Mesenchymal stem cell (in vitro differentiated cells and primary cell): ENCODE results near the gene FRAS1.

ENCODE experiments used
- DNase-seq: peaks from one replicate; pipeline ENCODE4 v3.0.0-alpha.2; 2013
- H2AFZ ChIP-seq: one replicate; pipeline ENCODE4 v1.6.1; 2013; ENCODE audit warnings: low read depth, mild to moderate bottlenecking, control low read depth, inconsistent platforms, low read length, moderate library complexity
- H2AK5ac ChIP-seq: 2 replicates; pipeline ENCODE4 v1.6.1; 2013; ENCODE audit warnings: low read length, moderate library complexity, mild to moderate bottlenecking, inconsistent platforms; ENCODE audit not compliant: severe bottlenecking
- H2BK120ac ChIP-seq: one replicate; pipeline ENCODE4 v1.6.1; 2013; ENCODE audit warnings: low read depth, mild to moderate bottlenecking, inconsistent platforms, low read length, moderate library complexity
- H2BK12ac ChIP-seq, 2 experiments: one replicate each; pipeline ENCODE4 v1.6.1; 2013; ENCODE audit warnings: inconsistent platforms in 2 of 2, low read length in 2 of 2, mild to moderate bottlenecking in 2 of 2, moderate library complexity in 2 of 2, control low read depth in 1 of 2
- H2BK15ac ChIP-seq: one replicate; pipeline ENCODE4 v1.6.1; 2013; ENCODE audit warnings: mild to moderate bottlenecking, low read depth, inconsistent platforms; ENCODE audit not compliant: poor library complexity, severe bottlenecking
- H2BK5ac ChIP-seq: 2 replicates; pipeline ENCODE4 v1.6.1; 2013; ENCODE audit warnings: low read depth, mild to moderate bottlenecking, low read length, control low read depth, inconsistent platforms; ENCODE audit not compliant: poor library complexity, severe bottlenecking
- H3K14ac ChIP-seq, 2 experiments: one replicate each; pipeline ENCODE4 v1.6.1; 2013; ENCODE audit warnings: inconsistent platforms in 2 of 2, low read length in 2 of 2, control low read depth in 1 of 2, mild to moderate bottlenecking in 1 of 2, moderate library complexity in 1 of 2
- H3K18ac ChIP-seq, 2 experiments: one replicate each; pipeline ENCODE4 v1.6.1; 2013; ENCODE audit warnings: inconsistent platforms in 2 of 2, low read length in 2 of 2, control low read depth in 1 of 2, low read depth in 1 of 2, mild to moderate bottlenecking in 1 of 2
- H3K23ac ChIP-seq, 2 experiments: one replicate each; pipeline ENCODE4 v1.6.1; 2013; ENCODE audit warnings: inconsistent platforms in 2 of 2, low read length in 2 of 2, mild to moderate bottlenecking in 2 of 2, moderate library complexity in 2 of 2, control low read depth in 1 of 2
- H3K27ac ChIP-seq: 2 replicates; pipeline ENCODE4 v1.5.1; 2013; ENCODE audit warnings: mild to moderate bottlenecking, moderate library complexity, low read length, control low read depth, inconsistent platforms; ENCODE audit not compliant: poor library complexity, severe bottlenecking
- H3K27me3 ChIP-seq, 2 experiments: 2 replicates each; pipeline versions ENCODE4 v1.6.1 to v1.7.0; 2013; ENCODE audit warnings: low read length in 2 of 2, mild to moderate bottlenecking in 2 of 2, moderate library complexity in 2 of 2, control low read depth in 1 of 2, inconsistent platforms in 1 of 2; ENCODE audit not compliant: control insufficient read depth in 1 of 2, insufficient read depth in 1 of 2
- H3K36me3 ChIP-seq, 2 experiments: 2 replicates each; pipeline versions ENCODE4 v1.6.1 to v1.7.0; 2013; ENCODE audit warnings: low read length in 2 of 2, control low read depth in 1 of 2, inconsistent platforms in 1 of 2, low read depth in 1 of 2, mild to moderate bottlenecking in 1 of 2; ENCODE audit not compliant: insufficient read depth in 2 of 2, control insufficient read depth in 1 of 2
- H3K4ac ChIP-seq, 2 experiments: one replicate each; pipeline ENCODE4 v1.6.1; 2013; ENCODE audit warnings: inconsistent platforms in 2 of 2, low read length in 2 of 2, mild to moderate bottlenecking in 2 of 2, moderate library complexity in 2 of 2, control low read depth in 1 of 2, low read depth in 1 of 2
- H3K4me1 ChIP-seq: 2 replicates; pipeline ENCODE4 v1.6.1; 2013; ENCODE audit warnings: low read depth, low read length, control low read depth; ENCODE audit not compliant: control insufficient read depth, insufficient read depth
- H3K4me2 ChIP-seq: 2 replicates; pipeline ENCODE4 v1.6.1; 2013; ENCODE audit warnings: low read length, mild to moderate bottlenecking, inconsistent platforms; ENCODE audit not compliant: poor library complexity, severe bottlenecking
- H3K4me3 ChIP-seq, 2 experiments: 2 replicates each; pipeline versions ENCODE4 v1.5.1 to v1.7.0; 2013; ENCODE audit warnings: low read length in 2 of 2, mild to moderate bottlenecking in 2 of 2, control low read depth in 1 of 2, low read depth in 1 of 2; ENCODE audit not compliant: insufficient read depth in 1 of 2
- H3K79me1 ChIP-seq: replicated peaks from 2 replicates; pipeline ENCODE4 v1.6.1; 2013; ENCODE audit warnings: mild to moderate bottlenecking, control low read depth, low read length, inconsistent platforms; ENCODE audit not compliant: poor library complexity, severe bottlenecking
- H3K9ac ChIP-seq: 2 replicates; pipeline ENCODE4 v1.7.0; 2013; ENCODE audit warnings: mild to moderate bottlenecking, low read length, moderate library complexity
- H3K9me3 ChIP-seq: 2 replicates; pipeline ENCODE4 v1.7.0; 2013; ENCODE audit warnings: mild to moderate bottlenecking, low read length; ENCODE audit not compliant: control insufficient read depth
- H4K8ac ChIP-seq: one replicate; pipeline ENCODE4 v1.6.1; 2013; ENCODE audit warnings: inconsistent platforms, mild to moderate bottlenecking, low read length, moderate library complexity
- H4K91ac ChIP-seq: one replicate; pipeline ENCODE4 v1.6.1; 2013; ENCODE audit warnings: mild to moderate bottlenecking, low read length, inconsistent platforms
- WGBS: methylation state at CpG from one replicate; pipeline ENCODE4 v1.1.7; 2013; ENCODE audit warnings: mixed read lengths; 5-methylcytosine and 5-hydroxymethylcytosine counted together

Gene FRAS1

DNA sequence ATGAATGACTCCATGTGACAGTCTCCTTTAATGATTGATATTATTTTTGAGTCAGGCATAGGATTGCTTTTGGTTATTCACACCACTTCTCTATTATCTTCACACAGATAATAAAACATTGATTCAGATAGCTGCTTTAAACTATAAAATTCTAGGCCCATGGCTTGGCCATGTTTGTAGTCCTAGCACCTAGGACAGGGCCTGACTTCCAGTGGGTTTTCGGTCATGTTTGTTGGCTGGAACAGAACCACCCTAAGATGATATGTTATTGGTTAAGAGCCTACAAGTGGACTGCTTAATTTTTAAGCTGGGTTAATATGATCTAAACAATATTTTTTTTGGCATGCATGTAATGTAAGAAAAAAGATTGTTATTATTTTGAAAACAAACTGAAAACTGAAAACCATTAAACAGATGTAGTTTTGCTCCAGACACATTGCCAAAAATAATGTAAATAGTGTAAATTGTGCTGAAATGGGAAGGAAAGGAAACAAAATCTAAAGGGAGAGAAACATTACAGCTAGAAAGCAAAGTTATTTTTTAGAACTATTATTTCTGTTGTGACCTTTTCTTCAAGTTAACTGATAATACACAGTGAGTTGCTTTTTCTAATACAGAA lies 98.0 kb downstream of the FRAS1 start:
- no peak overlapping the region for H2BK15ac ChIP-seq
- H3K4ac ChIP-seq: no peak overlapping the region
- no peak overlapping the region for H3K23ac ChIP-seq
- H3K9ac ChIP-seq: no peak overlapping the region
- H3K27me3 ChIP-seq: peaks cover 0 to 4% of the 10 kb centered on the region in 2 experiments
- no peak overlapping the region for H2AK5ac ChIP-seq
- H3K18ac ChIP-seq: no peak overlapping the region
- no peak overlapping the region for H3K14ac ChIP-seq
- DNase-seq: no peak
- WGBS: 95% methylated on average over 1 of the region's 1 CpG
- no peak overlapping the region for H4K8ac ChIP-seq
- no peak overlapping the region for H3K4me2 ChIP-seq
- H3K9me3 ChIP-seq: no peaks in the 10 kb centered on the region
- no peak overlapping the region for H4K91ac ChIP-seq
- H2AFZ ChIP-seq: no peak overlapping the region
- no peak overlapping the region for H2BK120ac ChIP-seq
- H3K79me1 ChIP-seq: no peaks in the 10 kb centered on the region
- no peak overlapping the region for H3K27ac ChIP-seq
- H2BK12ac ChIP-seq: no peak overlapping the region
- H3K4me1 ChIP-seq: no peaks in the 10 kb centered on the region
- no peaks in the 10 kb centered on the region for H3K36me3 ChIP-seq
- H2BK5ac ChIP-seq: no peak overlapping the region
- H3K4me3 ChIP-seq: no peak overlapping the region

GRCh38 chr4:78155616-78156105 lies 98.5 kb downstream of the FRAS1 start:
- Histone ChIP-seq H2BK120ac (no peak overlapping the region), H3K4me3 (no peak overlapping the region), H2AFZ (no peak overlapping the region), H3K18ac (no peak overlapping the region), H2BK15ac (no peak overlapping the region), H3K27me3 (peaks cover 0 to 4% of the 10 kb centered on the region in 2 experiments), H3K14ac (no peak overlapping the region), H3K4me2 (no peak overlapping the region), H3K79me1 (no peaks in the 10 kb centered on the region), H3K9me3 (no peaks in the 10 kb centered on the region), H3K23ac (no peak overlapping the region), H3K27ac (no peak overlapping the region), H3K36me3 (no peaks in the 10 kb centered on the region), H3K4me1 (no peaks in the 10 kb centered on the region), H2AK5ac (no peak overlapping the region), H3K9ac (no peak overlapping the region), H4K91ac (no peak overlapping the region), H3K4ac (no peak overlapping the region), H2BK5ac (no peak overlapping the region), H2BK12ac (no peak overlapping the region), H4K8ac (no peak overlapping the region)
- 88% methylated on average over 4 of the region's 6 CpGs for WGBS
- DNase-seq: no peak

- H4K91ac ChIP-seq: no peak overlapping the region
- WGBS: 90% methylated on average over 5 of the region's 5 CpGs
Measured at GRCh38 chr4:78156520-78156919, 99.4 kb downstream of the FRAS1 start.

DNA sequence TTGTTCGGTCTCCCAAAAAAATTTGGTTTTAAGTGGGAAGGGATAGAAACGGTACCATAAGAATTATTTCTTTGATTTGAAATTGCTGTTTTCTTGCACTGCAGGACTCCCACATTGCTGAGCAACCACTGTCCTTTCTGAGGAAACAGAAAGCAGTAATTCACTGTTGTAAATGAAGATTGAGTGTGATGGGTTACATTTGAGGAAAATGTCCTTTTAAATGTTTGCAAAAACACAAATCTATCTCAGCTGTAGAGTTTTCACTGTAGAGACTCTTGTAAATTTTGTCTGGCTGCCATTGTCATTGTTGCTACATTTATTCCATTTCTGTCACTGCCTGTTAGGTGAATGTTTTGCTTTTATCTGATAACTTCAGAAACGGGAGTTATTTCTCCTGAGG lies 105.2 kb downstream of the FRAS1 start:
- no peak for DNase-seq
- Histone ChIP-seq H2AFZ (no peak overlapping the region), H3K14ac (no peak overlapping the region), H3K4me3 (no peak overlapping the region), H2BK5ac (no peak overlapping the region), H3K36me3 (no peaks in the 10 kb centered on the region), H4K8ac (no peak overlapping the region), H2AK5ac (no peak overlapping the region), H3K23ac (no peak overlapping the region), H3K4me1 (no peaks in the 10 kb centered on the region), H3K27ac (no peak overlapping the region), H2BK15ac (no peak overlapping the region), H2BK120ac (no peak overlapping the region), H3K9ac (no peak overlapping the region), H4K91ac (no peak overlapping the region), H2BK12ac (no peak overlapping the region), H3K4me2 (no peak overlapping the region), H3K79me1 (no peaks in the 10 kb centered on the region), H3K18ac (no peak overlapping the region), H3K27me3 (no peaks in the 10 kb centered on the region), H3K9me3 (no peaks in the 10 kb centered on the region), H3K4ac (no peak overlapping the region)
- 61% methylated on average over 3 of the region's 3 CpGs for WGBS

More at GRCh38 chr4:78156520-78156919, 99.4 kb downstream of the FRAS1 start:
- DNase-seq: no peak
- Histone ChIP-seq H3K9ac (no peak overlapping the region), H3K23ac (no peak overlapping the region), H2BK12ac (no peak overlapping the region), H3K36me3 (no peaks in the 10 kb centered on the region), H2BK15ac (no peak overlapping the region), H3K27ac (no peak overlapping the region), H3K4me3 (no peak overlapping the region), H3K4me2 (no peak overlapping the region), H3K4ac (no peak overlapping the region), H3K9me3 (no peaks in the 10 kb centered on the region), H3K4me1 (no peaks in the 10 kb centered on the region), H4K8ac (no peak overlapping the region), H3K18ac (no peak overlapping the region), H2AFZ (no peak overlapping the region), H3K79me1 (no peaks in the 10 kb centered on the region), H3K14ac (no peak overlapping the region), H2BK120ac (no peak overlapping the region), H2AK5ac (no peak overlapping the region), H2BK5ac (no peak overlapping the region), H3K27me3 (peaks cover 0 to 4% of the 10 kb centered on the region in 2 experiments)
